ENCODE results near the gene SAA4.
"Not testable (repeated sequence)": the region's sequence is repeated elsewhere in the genome, so short reads cannot be mapped to it uniquely, and the experiment has no call there.

SAA4 gene, protein sequence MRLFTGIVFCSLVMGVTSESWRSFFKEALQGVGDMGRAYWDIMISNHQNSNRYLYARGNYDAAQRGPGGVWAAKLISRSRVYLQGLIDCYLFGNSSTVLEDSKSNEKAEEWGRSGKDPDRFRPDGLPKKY

DNA sequence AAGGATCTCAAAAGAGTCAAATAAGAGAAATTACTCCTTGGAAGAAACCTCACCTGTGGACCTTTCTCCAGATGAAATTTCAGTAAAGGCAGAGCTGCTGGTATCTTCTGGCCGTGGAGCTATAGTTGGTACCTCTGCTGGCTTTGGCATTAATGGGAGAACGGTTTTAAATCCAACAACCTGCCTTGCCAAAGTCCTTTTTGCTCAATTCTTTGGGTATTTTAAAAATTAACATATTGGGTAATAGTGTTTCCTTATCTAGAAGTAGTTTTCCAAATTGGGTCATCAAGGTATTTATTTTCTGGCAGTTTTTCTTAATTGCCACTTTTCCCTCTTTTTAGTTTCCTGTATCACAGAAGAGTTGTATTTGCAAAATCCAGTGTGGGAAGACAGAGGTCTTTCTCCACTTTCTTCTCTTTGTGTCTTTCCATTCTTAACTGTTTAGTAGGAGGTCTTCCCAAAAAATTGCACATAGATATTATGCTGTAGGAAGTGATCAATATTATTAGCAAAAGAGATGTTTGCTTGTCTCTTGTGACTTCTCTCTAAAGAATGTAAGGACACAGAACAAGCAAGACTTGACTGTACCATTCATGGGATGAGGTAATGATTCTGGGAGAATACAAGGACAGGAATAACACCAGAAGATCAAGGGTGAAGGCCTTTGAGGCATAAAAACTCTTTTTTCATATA lies at the start of gene SAA4:
SAA4 (minus strand) TSS at position 139 of the 693 bp plus-strand sequence. CDS start 876 bp downstream, outside the sequence.
- in situ Hi-C loops (cut with MboI; ENCODE audit: low sequenced_read_pairs) = loop anchor here (25.0 kb wide), 1 partner anchor 500 kb away; the partner anchor contains the start of gene IGSF22

DNA sequence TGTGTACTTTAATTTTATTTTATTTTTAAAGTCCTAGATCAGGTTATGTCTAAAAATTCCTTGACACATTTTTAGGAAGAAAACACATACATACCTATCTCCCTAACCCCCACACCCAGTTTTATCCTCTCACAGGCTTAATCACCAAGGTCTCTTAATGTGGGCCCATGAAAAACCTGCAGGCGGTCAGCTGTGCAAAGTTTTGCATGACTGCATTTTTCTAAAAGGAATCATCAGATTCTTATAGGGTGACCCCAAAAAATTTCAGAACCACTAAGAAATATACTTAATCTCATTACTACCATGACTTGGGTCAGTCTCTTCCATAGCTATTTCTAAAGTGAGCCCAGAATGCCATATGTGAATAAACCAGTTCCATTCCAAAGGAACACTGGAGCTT lies 49.2 kb upstream of the SAA4 start:
- in situ Hi-C loops (cut with MboI; ENCODE audit: low sequenced_read_pairs) = no loop called here

DNA sequence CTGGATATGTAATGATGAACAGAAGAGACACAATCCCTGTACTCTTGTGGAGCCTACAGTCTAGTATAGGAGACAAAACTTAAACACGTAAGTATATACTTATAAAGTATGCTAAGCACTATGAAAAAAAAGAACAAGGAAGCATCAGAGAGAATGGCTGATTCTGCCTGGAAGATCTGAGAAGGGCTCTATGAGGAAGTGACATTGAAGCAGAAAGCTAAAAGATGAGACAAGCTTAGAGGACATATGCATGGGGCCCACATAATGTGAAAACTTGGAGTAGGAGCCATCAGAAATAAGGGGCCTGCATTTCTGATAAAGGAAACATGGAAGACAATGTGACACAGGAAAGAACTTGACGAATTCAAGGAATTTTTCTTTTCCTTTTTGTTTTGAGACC lies 46.0 kb upstream of the SAA4 start:
- in situ Hi-C loops (cut with MboI; ENCODE audit: low sequenced_read_pairs) = no loop called here

- in situ Hi-C loops (cut with MboI; ENCODE audit: low sequenced_read_pairs) = no loop called here
Measured at GRCh38 chr11:18280438-18281045, 43.9 kb upstream of the SAA4 start.

DNA sequence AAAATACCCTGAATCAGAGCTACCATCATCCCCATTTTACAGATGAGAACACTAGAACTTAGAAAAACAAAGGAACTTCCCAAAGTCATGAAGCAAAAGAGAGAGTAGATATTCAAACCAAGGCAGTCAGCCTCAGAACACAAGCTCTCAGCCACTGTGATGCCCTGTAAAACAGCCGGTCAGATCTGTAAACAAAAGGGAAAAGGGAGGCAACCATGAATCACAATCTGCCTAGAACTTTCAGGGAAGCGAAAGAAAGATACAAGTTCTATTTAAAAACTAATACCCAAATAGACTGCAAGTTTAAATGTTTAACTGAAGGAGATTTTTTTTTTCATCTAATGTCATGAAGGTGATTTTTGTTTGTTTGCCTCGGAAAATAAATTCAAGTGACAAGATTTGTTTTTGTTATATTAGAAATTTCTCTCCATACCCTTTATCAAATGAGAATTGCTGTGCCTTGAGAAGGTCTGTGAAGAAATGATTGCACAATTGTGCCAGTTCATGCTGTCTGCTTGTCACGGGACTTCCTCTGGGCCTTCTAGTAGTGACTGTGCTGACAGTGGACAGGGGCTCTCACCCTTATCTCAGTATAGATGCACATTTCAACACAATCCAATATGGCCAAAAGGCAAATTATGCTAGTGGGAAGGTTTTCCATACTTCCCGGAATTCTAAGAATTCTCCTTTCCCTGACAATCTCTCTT lies 41.1 kb upstream of the SAA4 start:
- in situ Hi-C loops (cut with MboI; ENCODE audit: low sequenced_read_pairs) = no loop called here

GRCh38 chr11:18271206-18271605 lies 34.6 kb upstream of the SAA4 start:
- in situ Hi-C loops (cut with MboI; ENCODE audit: low sequenced_read_pairs) = no loop called here

- in situ Hi-C loops (cut with MboI; ENCODE audit: low sequenced_read_pairs) = no loop called here
Measured at GRCh38 chr11:18270102-18270501, 33.5 kb upstream of the SAA4 start.

- in situ Hi-C loops (cut with MboI; ENCODE audit: low sequenced_read_pairs) = not testable (repeated sequence)
Measured at GRCh38 chr11:18269252-18269651, 32.6 kb upstream of the SAA4 start.

GRCh38 chr11:18267335-18268133 lies 30.9 kb upstream of the SAA4 start:
- in situ Hi-C loops (cut with MboI; ENCODE audit: low sequenced_read_pairs) = not testable (repeated sequence)

- in situ Hi-C loops (cut with MboI; ENCODE audit: low sequenced_read_pairs) = no loop called here
Measured at GRCh38 chr11:18265949-18266348, 29.3 kb upstream of the SAA4 start, which contains the start of gene SAA1. Gene SAA1, plus strand, starts transcription at chr11:18266264. Its CDS starts 624 bp downstream, at chr11:18266888.

- in situ Hi-C loops (cut with MboI; ENCODE audit: low sequenced_read_pairs) = no loop called here
Measured at GRCh38 chr11:18264677-18265555, 28.3 kb upstream of the SAA4 start.

GRCh38 chr11:18264035-18264434 lies 27.4 kb upstream of the SAA4 start:
- in situ Hi-C loops (cut with MboI; ENCODE audit: low sequenced_read_pairs) = no loop called here

- in situ Hi-C loops (cut with MboI; ENCODE audit: low sequenced_read_pairs) = not testable (repeated sequence)
Measured at GRCh38 chr11:18262681-18263350, 26.2 kb upstream of the SAA4 start.

GRCh38 chr11:18261721-18262120 lies 25.1 kb upstream of the SAA4 start:
- in situ Hi-C loops (cut with MboI; ENCODE audit: low sequenced_read_pairs) = no loop called here

DNA sequence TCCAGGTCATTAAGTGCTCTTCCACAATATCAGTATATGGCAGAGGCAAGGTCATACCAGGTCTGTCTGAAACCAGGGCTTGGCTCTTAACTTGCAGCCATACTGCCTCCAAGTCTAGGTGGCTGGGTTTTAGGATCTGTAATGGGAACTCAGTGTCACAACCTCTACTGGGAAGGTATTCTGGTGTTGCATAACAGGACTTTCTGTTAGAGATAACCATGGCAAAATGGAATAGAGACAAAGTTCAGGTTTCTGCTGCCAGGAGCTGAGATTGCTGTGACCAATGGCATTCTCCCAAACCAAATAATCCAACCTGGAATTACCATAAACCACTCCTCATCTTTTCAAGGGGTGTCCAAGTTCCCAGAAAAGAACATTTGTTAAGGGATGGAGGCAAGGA lies 22.7 kb upstream of the SAA4 start:
- in situ Hi-C loops (cut with MboI; ENCODE audit: low sequenced_read_pairs) = no loop called here

DNA sequence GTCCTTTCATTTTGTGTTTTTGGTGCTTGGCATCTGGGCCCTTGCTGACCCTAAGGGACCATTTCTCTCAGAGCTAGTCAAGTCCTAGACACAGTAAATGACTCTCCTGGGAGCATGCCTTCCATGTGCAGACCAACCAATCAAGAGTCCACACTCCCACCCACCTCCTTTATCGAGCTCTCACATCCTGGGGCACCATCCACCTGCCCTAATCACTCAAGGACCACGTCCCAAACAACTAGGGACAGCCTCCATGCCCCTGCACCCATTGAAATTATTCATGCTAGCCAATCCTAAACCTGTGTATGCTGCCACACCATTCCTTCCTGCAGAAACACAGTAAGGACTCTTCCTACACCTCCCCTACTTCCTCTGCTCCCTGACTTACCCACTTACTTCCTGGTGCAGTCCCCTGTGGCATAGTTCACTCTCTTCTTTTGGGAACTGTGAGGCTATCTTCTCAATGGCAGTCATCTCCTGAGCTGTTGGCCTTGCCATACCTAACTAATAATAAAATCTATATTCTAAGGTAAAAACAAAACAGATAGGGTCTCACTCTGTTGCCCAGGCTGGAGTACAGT lies 18.3 kb upstream of the SAA4 start:
- in situ Hi-C loops (cut with MboI; ENCODE audit: low sequenced_read_pairs) = no loop called here

DNA sequence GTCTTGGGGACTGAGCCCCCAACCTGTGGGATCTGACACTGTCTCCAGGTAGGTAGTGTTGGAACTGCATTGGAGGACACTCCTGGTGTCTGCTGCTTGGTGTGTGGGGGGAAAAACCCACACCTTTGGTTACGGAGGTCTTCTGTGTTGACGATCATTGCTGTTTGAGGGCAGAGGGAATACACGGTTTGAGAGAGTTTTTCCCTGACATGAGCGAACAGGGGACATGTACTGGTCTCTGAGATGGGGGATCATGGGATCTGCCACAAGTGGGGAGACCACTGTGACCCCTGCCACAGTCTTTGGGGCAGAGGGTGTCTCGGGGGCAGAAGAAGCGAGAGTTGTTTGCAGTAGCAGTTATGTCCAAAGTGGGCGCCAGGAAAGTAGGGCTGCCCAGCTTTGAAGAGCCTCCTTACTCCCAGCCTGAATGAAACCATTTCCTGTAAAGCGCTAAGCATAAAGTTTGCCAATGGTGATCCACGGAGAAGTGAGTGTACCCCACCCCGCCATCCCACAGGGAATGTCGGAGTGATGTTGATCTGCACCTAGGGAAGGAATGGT lies 17.3 kb upstream of the SAA4 start:
- in situ Hi-C loops (cut with MboI; ENCODE audit: low sequenced_read_pairs) = no loop called here

- in situ Hi-C loops (cut with MboI; ENCODE audit: low sequenced_read_pairs) = no loop called here
Measured at GRCh38 chr11:18253233-18253632, 16.6 kb upstream of the SAA4 start.

Measured in HL-60/S4 (cell line).